MM.1S (cell line): ENCODE data around the gene PRMT7.
A peak's percentile ranks its signal among the peaks of the same experiment; 100 is the strongest.

Experiments
- DNase-seq: peaks from one replicate; pipeline ENCODE4 v3.0.0-alpha.2; 2015
- H2AFZ ChIP-seq: fragments of 300-600 bp; sonication (generic); 2 replicates; pipeline ENCODE4 v1.6.0; 2016; ENCODE audit warnings: antibody characterized with exemption, low read length
- H3F3A ChIP-seq: fragments of 300-600 bp; sonication (generic); 2 replicates; pipeline ENCODE4 v1.6.1; 2016; ENCODE audit warnings: mild to moderate bottlenecking, antibody characterized with exemption, low read length, moderate library complexity, mixed read lengths; ENCODE audit not compliant: insufficient read depth
- H3K27ac ChIP-seq: fragments of 300-600 bp; sonication (generic); 2 replicates; pipeline ENCODE4 v1.5.1; 2016; ENCODE audit warnings: mild to moderate bottlenecking, low read length
- H3K27me3 ChIP-seq: fragments of 300-600 bp; sonication (generic); replicated peaks from 2 replicates; pipeline ENCODE4 v1.6.0; 2016; ENCODE audit warnings: low read length; ENCODE audit not compliant: insufficient read depth
- H3K36me3 ChIP-seq: fragments of 300-600 bp; sonication (generic); replicated peaks from 2 replicates; pipeline ENCODE4 v1.6.1; 2016; ENCODE audit warnings: mild to moderate bottlenecking, low read length, mixed read lengths; ENCODE audit not compliant: insufficient read depth
- H3K4me1 ChIP-seq: fragments of 300-600 bp; sonication (generic); 2 replicates; pipeline ENCODE4 v1.6.1; 2016; ENCODE audit warnings: low read length, mixed read lengths
- H3K4me2 ChIP-seq: fragments of 300-600 bp; sonication (generic); 2 replicates; pipeline ENCODE4 v1.6.0; 2016; ENCODE audit warnings: low read depth, low read length
- H3K4me3 ChIP-seq: fragments of 300-600 bp; sonication (generic); 2 replicates; pipeline ENCODE4 v1.5.1; 2016; ENCODE audit warnings: low read length, mixed read lengths
- H3K79me2 ChIP-seq: fragments of 300-600 bp; sonication (generic); 2 replicates; pipeline ENCODE4 v1.6.1; 2016; ENCODE audit warnings: mixed run types, low read length, mixed read lengths
- H3K9ac ChIP-seq: fragments of 300-600 bp; sonication (generic); 2 replicates; pipeline ENCODE4 v1.6.1; 2016; ENCODE audit warnings: low read length, mixed read lengths
- H3K9me2 ChIP-seq: fragments of 300-600 bp; sonication (generic); replicated peaks from 2 replicates; pipeline ENCODE4 v1.6.1; 2016; ENCODE audit warnings: mild to moderate bottlenecking, low read length, mixed read lengths; ENCODE audit not compliant: insufficient read depth
- H3K9me3 ChIP-seq: fragments of 300-600 bp; sonication (generic); replicated peaks from 2 replicates; pipeline ENCODE4 v1.6.1; 2016; ENCODE audit warnings: mild to moderate bottlenecking, low read length, mixed read lengths; ENCODE audit not compliant: insufficient read depth
- H4K20me1 ChIP-seq: fragments of 300-600 bp; sonication (generic); 2 replicates; pipeline ENCODE4 v1.6.1; 2016; ENCODE audit warnings: mild to moderate bottlenecking, low read length, moderate library complexity, mixed read lengths; ENCODE audit not compliant: insufficient read depth
- EZH2 ChIP-seq: fragments of 300-600 bp; sonication (generic); optimal IDR thresholded peaks from 2 replicates; pipeline ENCODE3; 2017; ENCODE audit warnings: low read depth, mild to moderate bottlenecking, antibody characterized with exemption, low read length, mixed read lengths
- EZH2phosphoT487 ChIP-seq: fragments of 300-600 bp; sonication (generic); IDR thresholded peaks from 2 replicates; pipeline ENCODE4 v1.6.1; 2018; ENCODE audit warnings: antibody characterized with exemption, low read length
- TF ChIP-seq, protein P1 (sequence below): fragments of 300-600 bp; sonication (generic); IDR thresholded peaks from 2 replicates; pipeline ENCODE4 v1.5.1; 2016; ENCODE audit warnings: antibody characterized with exemption, low read length, mixed read lengths

The PRMT7 gene

DNA sequence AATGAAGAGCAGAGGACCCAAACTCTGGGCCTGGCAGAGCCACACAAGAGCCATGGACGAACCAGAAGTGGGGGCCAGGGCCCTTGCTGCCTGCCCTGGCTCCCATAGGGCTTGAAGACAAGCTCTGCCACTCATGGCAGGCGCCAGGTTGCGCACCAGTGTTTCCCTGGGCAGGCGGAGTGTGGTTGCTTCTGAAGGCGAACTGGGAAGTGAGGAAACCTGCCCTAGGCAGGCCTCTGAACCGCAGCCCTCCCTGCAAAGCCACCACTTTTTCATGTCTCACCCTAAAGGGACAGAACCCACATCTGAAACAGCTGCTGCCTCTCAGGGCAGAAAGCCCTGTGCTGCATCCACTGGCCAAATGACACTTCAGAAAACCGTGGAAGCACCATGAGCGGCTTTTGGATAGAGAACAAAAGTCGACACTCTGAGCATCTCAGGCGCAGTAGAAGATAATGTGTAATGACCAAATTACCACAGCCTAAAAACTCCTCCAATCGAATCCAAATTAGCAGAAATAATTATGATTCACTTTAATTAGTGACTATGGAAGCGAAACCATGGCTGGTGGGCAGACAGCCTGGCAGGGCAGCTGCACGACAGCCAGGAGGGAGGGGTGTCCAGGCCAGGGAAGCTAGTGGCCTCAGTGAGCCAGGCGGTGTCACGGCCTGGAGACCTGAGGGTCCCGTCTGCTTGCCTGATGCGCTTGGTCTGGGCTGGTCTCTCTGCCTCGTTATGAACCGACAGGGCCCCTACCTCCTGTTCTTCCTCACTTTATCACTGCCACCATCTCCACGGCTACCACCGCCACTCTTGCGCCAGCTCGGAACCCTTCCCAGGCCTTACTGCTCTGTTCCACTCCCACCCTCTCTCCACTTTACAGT is 59.1 kb downstream of the PRMT7 start:
- H3K4me2 ChIP-seq, result peak overlapping the region; percentile 89
- H4K20me1 ChIP-seq, result no peaks in the 10 kb centered on the region
- DNase-seq, result peak; percentile 89
- H3K36me3 ChIP-seq, result no peaks in the 10 kb centered on the region
- H3K79me2 ChIP-seq, result peaks cover 9% of the 10 kb centered on the region; the same call in 1 of the 2 replicates
- H3K27ac ChIP-seq, result peak overlapping the region; percentile 98
- no peaks in the 10 kb centered on the region for H3K27me3 ChIP-seq
- no peaks in the 10 kb centered on the region for H3K9me3 ChIP-seq
- H3K4me1 ChIP-seq, result peaks cover 37% of the 10 kb centered on the region
- H2AFZ ChIP-seq, result 0 out of 2 replicates have a peak overlapping the region, but pooled peaks have one; percentile 9
- peaks cover 32% of the 10 kb centered on the region for H3F3A ChIP-seq
- H3K4me3 ChIP-seq, result peak overlapping the region; percentile 44
- TF ChIP-seq, protein P1, sequence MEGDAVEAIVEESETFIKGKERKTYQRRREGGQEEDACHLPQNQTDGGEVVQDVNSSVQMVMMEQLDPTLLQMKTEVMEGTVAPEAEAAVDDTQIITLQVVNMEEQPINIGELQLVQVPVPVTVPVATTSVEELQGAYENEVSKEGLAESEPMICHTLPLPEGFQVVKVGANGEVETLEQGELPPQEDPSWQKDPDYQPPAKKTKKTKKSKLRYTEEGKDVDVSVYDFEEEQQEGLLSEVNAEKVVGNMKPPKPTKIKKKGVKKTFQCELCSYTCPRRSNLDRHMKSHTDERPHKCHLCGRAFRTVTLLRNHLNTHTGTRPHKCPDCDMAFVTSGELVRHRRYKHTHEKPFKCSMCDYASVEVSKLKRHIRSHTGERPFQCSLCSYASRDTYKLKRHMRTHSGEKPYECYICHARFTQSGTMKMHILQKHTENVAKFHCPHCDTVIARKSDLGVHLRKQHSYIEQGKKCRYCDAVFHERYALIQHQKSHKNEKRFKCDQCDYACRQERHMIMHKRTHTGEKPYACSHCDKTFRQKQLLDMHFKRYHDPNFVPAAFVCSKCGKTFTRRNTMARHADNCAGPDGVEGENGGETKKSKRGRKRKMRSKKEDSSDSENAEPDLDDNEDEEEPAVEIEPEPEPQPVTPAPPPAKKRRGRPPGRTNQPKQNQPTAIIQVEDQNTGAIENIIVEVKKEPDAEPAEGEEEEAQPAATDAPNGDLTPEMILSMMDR, result no peak
- TF ChIP-seq EZH2phosphoT487 (no peak), EZH2 (no peak)
- peak overlapping the region; percentile 65 for H3K9ac ChIP-seq
- no peaks in the 10 kb centered on the region for H3K9me2 ChIP-seq

DNA sequence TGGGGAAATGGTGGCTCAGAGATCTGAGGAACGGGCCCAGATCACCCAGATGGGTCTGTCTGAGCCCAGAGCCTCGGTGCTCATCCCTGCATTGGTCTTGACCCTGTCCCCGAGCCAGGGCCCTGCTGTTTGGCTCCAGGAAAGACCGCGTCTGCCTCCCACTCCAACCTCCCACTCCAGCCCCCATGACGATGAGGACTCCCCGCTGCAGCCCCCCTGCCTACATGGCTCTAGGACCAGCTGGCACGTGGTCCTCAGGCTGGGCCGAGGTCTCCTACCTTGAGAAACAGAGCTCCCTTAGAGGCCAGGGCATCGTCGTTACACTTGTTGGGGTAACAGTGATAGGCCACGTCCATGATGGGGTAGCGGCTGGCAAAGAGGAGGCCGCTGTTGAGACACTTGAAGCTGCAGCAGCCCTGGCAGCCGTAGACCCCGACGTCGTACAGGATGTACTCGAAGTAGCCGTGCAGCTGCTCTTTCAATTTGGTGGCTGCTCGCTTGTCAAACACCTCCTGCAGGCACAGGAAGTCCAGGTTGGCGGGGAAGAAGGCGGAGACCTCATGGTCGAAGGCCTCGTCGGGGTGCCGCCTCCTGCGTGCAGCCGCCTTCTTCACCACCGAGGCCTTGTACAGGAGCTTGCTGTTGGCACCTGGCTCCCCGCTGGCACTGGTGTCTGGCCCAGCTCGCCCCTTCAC is 59.9 kb downstream of the PRMT7 start:
- TF ChIP-seq, protein P1, result no peak
- TF ChIP-seq EZH2, result no peak
- no peak for TF ChIP-seq EZH2phosphoT487
- peaks cover 9% of the 10 kb centered on the region; the same call in 1 of the 2 replicates for H3K79me2 ChIP-seq
- H3K4me1 ChIP-seq, result peaks cover 37% of the 10 kb centered on the region
- no peaks in the 10 kb centered on the region for H3K9me3 ChIP-seq
- no peak for DNase-seq
- H3K27me3 ChIP-seq, result no peaks in the 10 kb centered on the region
- H3K4me3 ChIP-seq, result peak overlapping the region; percentile 44
- H3K36me3 ChIP-seq, result no peaks in the 10 kb centered on the region
- no peaks in the 10 kb centered on the region for H4K20me1 ChIP-seq
- no peaks in the 10 kb centered on the region for H3K9me2 ChIP-seq
- H3K4me2 ChIP-seq, result peak overlapping the region; percentile 89
- peaks cover 32% of the 10 kb centered on the region for H3F3A ChIP-seq
- peak overlapping the region; percentile 65; the same call in 1 of the 2 replicates for H3K9ac ChIP-seq
- H2AFZ ChIP-seq, result no peak overlapping the region
- H3K27ac ChIP-seq, result peak overlapping the region; percentile 98

DNA sequence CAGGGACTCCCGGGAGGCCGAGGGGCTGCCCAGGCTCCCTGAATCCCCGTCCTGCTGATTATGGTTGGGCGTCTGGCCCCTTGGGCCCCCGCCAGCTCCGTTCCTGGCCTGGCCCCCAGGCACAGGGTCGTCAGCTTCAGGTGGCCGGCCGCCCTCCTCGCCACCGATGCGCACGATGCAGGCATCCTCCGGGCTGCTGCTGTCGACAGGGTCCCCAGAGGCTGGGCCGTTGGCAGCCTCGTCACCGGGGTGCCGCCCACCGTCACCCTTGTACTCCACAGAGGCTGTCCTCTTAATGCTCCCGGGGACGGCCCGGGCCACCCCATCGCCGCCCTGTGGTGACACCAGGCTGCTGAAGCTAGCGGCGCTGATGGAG is 60.4 kb downstream of the PRMT7 start:
- Histone ChIP-seq H3K4me3 (no peak overlapping the region), H3K36me3 (no peaks in the 10 kb centered on the region), H4K20me1 (no peaks in the 10 kb centered on the region), H3F3A (peaks cover 32% of the 10 kb centered on the region), H3K27me3 (no peaks in the 10 kb centered on the region), H3K4me2 (no peak overlapping the region), H3K9me2 (no peaks in the 10 kb centered on the region), H3K27ac (no peak overlapping the region), H2AFZ (no peak overlapping the region), H3K9ac (no peak overlapping the region), H3K4me1 (peaks cover 37% of the 10 kb centered on the region), H3K79me2 (peaks cover 9% of the 10 kb centered on the region; the same call in 1 of the 2 replicates), H3K9me3 (no peaks in the 10 kb centered on the region)
- no peak for DNase-seq
- TF ChIP-seq, protein P1, result no peak
- TF ChIP-seq EZH2phosphoT487, result no peak
- TF ChIP-seq EZH2, result no peak
